ENCODE data around the gene MYF6.

MYF6 gene

GRCh38 chr12:80720516-80720915 is 13.1 kb downstream of the MYF6 start:
- Histone ChIP-seq H4K20me1 (ENCODE audit: low read depth, low read length) (no peaks in the 10 kb centered on the region), H3K9me3 (ENCODE audit: insufficient read depth, low read length) (no peaks in the 10 kb centered on the region), H3K27me3 (ENCODE audit: low read length) (no peaks in the 10 kb centered on the region), H2AFZ (ENCODE audit: low read depth, low read length, severe bottlenecking) (no peak overlapping the region), H3F3A (ENCODE audit: insufficient read depth) (no peaks in the 10 kb centered on the region), H3K4me2 (ENCODE audit: low read depth, low read length, poor library complexity, severe bottlenecking) (no peak overlapping the region), H3K79me2 (ENCODE audit: insufficient read depth, low read length) (no peaks in the 10 kb centered on the region), H3K27ac (ENCODE audit: low read depth, low read length) (no peak overlapping the region), H3K9ac (ENCODE audit: low read length) (no peak overlapping the region), H3K4me3 (ENCODE audit: insufficient read depth, low read length, poor library complexity, severe bottlenecking) (no peak overlapping the region), H3K9me2 (replicated peaks; ENCODE audit: insufficient read depth, low read length) (no peaks in the 10 kb centered on the region), H3K36me3 (ENCODE audit: low read length) (no peaks in the 10 kb centered on the region)
- TF ChIP-seq EZH2phosphoT487 (conservative IDR thresholded peaks at IDR 0.05; ENCODE audit: low read length): no peak
- no peak for TF ChIP-seq CTCF (IDR thresholded peaks at IDR 0.05; ENCODE audit: insufficient read depth, low read length, poor library complexity, severe bottlenecking)

- Histone ChIP-seq H3K27me3 (ENCODE audit: low read length) (no peaks in the 10 kb centered on the region), H3K27ac (ENCODE audit: low read depth, low read length) (no peak overlapping the region), H3K36me3 (ENCODE audit: low read length) (no peaks in the 10 kb centered on the region), H3K9ac (ENCODE audit: low read length) (no peak overlapping the region), H3F3A (ENCODE audit: insufficient read depth) (no peaks in the 10 kb centered on the region), H3K4me2 (ENCODE audit: low read depth, low read length, poor library complexity, severe bottlenecking) (no peak overlapping the region), H3K9me3 (ENCODE audit: insufficient read depth, low read length) (no peaks in the 10 kb centered on the region), H3K4me3 (ENCODE audit: insufficient read depth, low read length, poor library complexity, severe bottlenecking) (no peak overlapping the region), H4K20me1 (ENCODE audit: low read depth, low read length) (no peaks in the 10 kb centered on the region), H3K9me2 (replicated peaks; ENCODE audit: insufficient read depth, low read length) (no peaks in the 10 kb centered on the region), H2AFZ (ENCODE audit: low read depth, low read length, severe bottlenecking) (no peak overlapping the region), H3K79me2 (ENCODE audit: insufficient read depth, low read length) (no peaks in the 10 kb centered on the region)
- TF ChIP-seq CTCF (IDR thresholded peaks at IDR 0.05; ENCODE audit: insufficient read depth, low read length, poor library complexity, severe bottlenecking): no peak
- no peak for TF ChIP-seq EZH2phosphoT487 (conservative IDR thresholded peaks at IDR 0.05; ENCODE audit: low read length)
Observed at GRCh38 chr12:80721326-80721725, 13.9 kb downstream of the MYF6 start.

DNA sequence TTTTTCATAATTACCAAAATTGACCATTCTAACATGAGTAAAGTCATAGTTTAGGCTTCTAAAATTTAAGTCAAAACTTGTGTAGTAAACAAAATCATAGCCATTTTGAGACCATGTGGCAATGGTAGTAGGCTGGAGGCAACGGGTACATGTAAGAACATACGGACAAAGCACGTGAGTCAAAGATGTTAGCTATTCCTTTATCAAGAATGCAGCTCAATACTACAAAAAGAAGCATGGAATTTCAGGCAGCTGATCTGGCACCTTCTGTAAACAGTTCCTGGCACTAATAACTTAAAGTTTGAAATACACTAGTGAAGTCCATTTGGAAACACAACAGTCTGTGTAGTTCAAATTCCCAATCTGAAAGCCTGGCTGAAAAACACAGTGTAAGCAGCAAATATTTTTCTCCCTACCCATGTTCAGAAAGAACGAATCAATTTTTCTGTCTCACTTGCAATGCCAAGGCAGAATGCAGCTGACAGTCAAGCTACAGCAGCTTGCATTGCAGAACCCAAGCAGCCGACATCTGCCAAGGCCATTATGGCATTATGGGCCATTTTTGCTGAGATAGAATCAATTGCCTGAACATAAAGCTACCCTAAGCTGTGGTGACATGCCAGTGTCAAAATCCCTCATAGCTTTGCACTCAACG is 38.5 kb downstream of the MYF6 start:
- H3K36me3 ChIP-seq (ENCODE audit: low read length): no peaks in the 10 kb centered on the region
- H3K9me3 ChIP-seq (ENCODE audit: insufficient read depth, low read length): no peaks in the 10 kb centered on the region
- no peak overlapping the region for H3K4me3 ChIP-seq (ENCODE audit: insufficient read depth, low read length, poor library complexity, severe bottlenecking)
- H3K27ac ChIP-seq (ENCODE audit: low read depth, low read length): no peak overlapping the region
- H3K9me2 ChIP-seq (replicated peaks; ENCODE audit: insufficient read depth, low read length): no peaks in the 10 kb centered on the region; the same call in 1 of the 2 replicates
- no peak overlapping the region for H3K4me2 ChIP-seq (ENCODE audit: low read depth, low read length, poor library complexity, severe bottlenecking)
- H4K20me1 ChIP-seq (ENCODE audit: low read depth, low read length): no peaks in the 10 kb centered on the region
- H2AFZ ChIP-seq (ENCODE audit: low read depth, low read length, severe bottlenecking): no peak overlapping the region
- no peak for TF ChIP-seq EZH2phosphoT487 (conservative IDR thresholded peaks at IDR 0.05; ENCODE audit: low read length)
- TF ChIP-seq CTCF (IDR thresholded peaks at IDR 0.05; ENCODE audit: insufficient read depth, low read length, poor library complexity, severe bottlenecking): no peak
- H3K9ac ChIP-seq (ENCODE audit: low read length): no peak overlapping the region
- no peaks in the 10 kb centered on the region for H3K27me3 ChIP-seq (ENCODE audit: low read length)
- no peaks in the 10 kb centered on the region for H3K79me2 ChIP-seq (ENCODE audit: insufficient read depth, low read length)
- no peaks in the 10 kb centered on the region for H3F3A ChIP-seq (ENCODE audit: insufficient read depth)
